CD4-positive, alpha-beta T cell treated with Interleukin-15 for 4 hours (primary cell): ENCODE data around the gene GPRIN3.
"Not testable (repeated sequence)": the region's sequence is repeated elsewhere in the genome, so short reads cannot be mapped to it uniquely, and the experiment has no call there.

Source experiments
- DNase-seq: peaks from one replicate; pipeline ENCODE4 v3.0.0-alpha.2; 2020; ENCODE audit warnings: low spot score

Gene GPRIN3

DNA sequence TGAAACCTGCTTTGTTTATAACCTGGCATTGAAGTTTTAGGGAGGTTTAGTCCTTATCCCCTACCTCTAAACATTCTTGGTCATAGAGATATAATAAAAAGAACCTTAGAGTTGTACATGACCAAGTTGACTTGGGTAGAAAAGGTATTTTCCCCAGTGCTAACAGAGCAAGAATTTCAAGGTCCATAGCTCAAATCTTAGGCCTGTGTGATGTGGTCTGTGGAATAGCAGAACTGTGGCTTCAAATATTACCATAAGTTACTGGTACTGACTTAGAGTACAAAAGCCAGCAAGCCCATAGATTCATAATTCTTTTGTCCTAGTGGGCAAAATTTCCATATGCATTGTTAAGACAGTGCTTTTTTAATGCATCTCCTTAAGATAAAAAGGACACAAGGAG lies 91.2 kb downstream of the GPRIN3 start:
- no peak for DNase-seq

GRCh38 chr4:89215736-89216135 lies 91.9 kb downstream of the GPRIN3 start:
- DNase-seq: no peak

GRCh38 chr4:89214308-89214707 lies 93.3 kb downstream of the GPRIN3 start:
- no peak for DNase-seq

- no peak for DNase-seq
Measured at GRCh38 chr4:89213382-89213701, 94.3 kb downstream of the GPRIN3 start.

DNA sequence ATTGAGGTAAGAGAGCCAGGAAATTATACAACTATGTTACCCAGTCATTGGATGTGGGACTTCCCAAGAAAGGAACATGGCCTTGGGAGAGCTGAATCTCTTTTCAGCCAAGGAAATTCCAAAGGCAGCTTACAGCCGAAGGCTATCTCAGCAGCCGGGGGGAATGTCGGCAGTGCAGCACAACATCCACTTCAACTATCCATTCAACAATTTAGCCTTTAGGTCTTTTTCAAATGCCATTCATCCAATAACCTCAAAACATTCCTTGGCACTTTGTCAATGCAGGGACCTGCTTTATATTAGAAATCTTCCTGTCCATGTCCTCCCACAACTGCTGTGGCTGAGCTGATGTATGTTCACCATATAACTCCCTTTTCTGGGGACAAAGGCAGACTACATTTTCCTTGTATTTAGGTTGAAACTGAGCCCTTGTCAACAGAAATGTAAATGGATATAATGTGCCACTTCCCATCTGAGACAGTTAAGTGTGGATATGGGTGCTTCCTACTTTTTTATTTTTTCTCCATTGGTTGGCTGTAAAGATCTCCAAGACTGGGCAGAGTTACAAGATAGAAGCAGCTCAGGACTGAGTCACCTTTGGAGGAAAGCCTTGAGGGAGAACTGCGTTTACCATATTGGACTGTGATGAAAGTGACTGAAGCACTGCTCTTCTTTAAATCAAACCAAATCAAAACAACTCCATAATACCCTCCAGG lies 94.8 kb downstream of the GPRIN3 start:
- no peak for DNase-seq

GRCh38 chr4:89204624-89205023 lies 103.0 kb downstream of the GPRIN3 start:
- no peak for DNase-seq

DNA sequence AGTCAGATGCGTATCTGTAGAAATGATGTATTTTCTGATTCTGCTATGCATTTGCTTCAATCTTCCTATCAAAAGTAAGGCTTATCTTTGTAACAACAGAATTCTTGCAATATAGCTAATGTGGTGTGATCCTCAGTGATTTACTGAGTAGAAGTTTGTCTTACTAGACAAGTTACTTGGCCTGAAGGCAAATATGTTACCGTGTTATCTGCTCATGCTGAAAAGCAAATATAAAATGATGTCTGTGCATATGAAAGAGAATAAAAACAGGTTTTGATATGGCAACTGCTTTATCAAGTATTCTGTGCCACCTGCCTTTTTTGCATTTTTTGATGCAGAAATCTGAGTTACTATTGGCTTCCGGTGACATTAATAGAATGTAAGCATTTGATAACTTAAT lies 103.7 kb downstream of the GPRIN3 start:
- DNase-seq: no peak

GRCh38 chr4:89199394-89199793 lies 108.2 kb downstream of the GPRIN3 start:
- not testable (repeated sequence) for DNase-seq

DNA sequence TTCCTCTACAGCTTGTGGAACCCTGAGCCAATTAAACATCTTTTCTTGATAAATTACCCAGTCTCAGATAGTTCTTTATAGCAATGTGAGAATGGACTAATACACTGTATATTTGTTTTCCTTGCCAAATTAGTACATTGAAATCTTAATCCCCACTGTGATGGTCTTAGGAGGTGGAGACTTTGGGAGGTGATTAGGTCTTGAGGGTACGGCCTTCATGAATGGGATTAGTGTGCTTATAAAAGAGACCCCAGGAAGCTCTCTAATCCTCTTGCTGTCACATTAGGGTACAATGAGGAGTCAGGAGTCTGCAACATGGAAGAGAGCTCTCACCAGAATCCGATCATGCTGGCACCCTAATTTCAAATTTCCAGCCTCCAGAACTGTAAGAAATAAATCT lies 109.7 kb downstream of the GPRIN3 start:
- no peak for DNase-seq

- no peak for DNase-seq
Measured at GRCh38 chr4:89196745-89197144, 110.9 kb downstream of the GPRIN3 start.

DNA sequence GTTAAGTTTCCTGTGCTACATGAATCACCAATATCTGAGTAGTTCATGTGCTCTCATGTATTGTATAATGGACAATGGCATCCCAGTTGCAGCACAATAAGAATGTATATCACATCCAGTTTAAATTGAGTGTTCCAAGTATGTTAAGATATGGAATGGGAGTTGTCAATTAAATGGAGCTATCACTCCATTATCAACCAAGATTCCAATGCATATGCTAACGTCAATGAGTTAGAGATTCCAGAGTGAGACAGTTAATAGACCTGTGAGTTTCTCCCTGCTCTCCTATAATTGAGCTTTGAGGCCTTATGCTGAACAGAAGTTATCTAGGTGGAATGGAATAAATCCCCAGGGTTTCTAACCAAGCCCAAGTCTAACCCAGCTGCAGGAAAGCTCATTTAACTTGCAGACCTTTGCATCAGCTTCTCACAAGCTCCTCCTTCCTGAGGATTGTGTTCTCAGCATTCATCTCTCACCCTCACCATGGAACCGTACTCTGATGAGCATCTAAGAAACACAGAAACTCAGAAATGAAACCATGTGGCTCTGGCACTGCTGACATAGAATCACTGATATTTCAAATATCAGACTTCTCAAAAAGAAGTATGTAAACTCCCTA lies 111.4 kb downstream of the GPRIN3 start:
- DNase-seq: no peak

- no peak for DNase-seq
Measured at GRCh38 chr4:89193843-89194242, 113.8 kb downstream of the GPRIN3 start.
